Omental fat pad (tissue), 4 donors: ENCODE measurements around the gene CCNL2. TPM values are rescaled to one million over a fixed set of nuclear protein-coding genes. Genes with fewer than 3 reads are reported as not detected.

ENCODE experiments used
- ATAC-seq: fragments of 150-250 bp; one replicate; pipeline ENCODE4 v1.9.1; 2016; ENCODE audit warnings: mild to moderate bottlenecking, moderate library complexity; ENCODE audit not compliant: low FRiP score
- DNase-seq: peaks from one replicate; pipeline ENCODE4 v3.0.0-alpha.2; 2019; ENCODE audit warnings: low spot score
- CTCF ChIP-seq, 3 donors: fragments of 450-650 bp; IDR thresholded peaks; one replicate each; pipeline ENCODE4 v1.5.1; 2016 to 2017; ENCODE audit warnings: antibody characterized with exemption in 3 of 3, mild to moderate bottlenecking in 3 of 3, moderate library complexity in 2 of 3
- total RNA-seq, 4 donors: library from RNA; depleted of rRNA; stranded (reverse); fragments of >200 nt; gene quantifications; one replicate each; pipeline ENCODE4 v1.1.0, GENCODE V29; 2016

The CCNL2 gene
- total RNA-seq, 4 donors from 2014 or later = 142 to 273 (median 204) TPM

- TF ChIP-seq CTCF (IDR thresholded peaks at IDR 0.05) = no peak
- no peak for DNase-seq
- no peak for ATAC-seq
Measured at GRCh38 chr1:1340185-1340584, 59.0 kb downstream of the CCNL2 start.

GRCh38 chr1:1338278-1338677 is 60.9 kb downstream of the CCNL2 start:
- TF ChIP-seq CTCF (IDR thresholded peaks at IDR 0.05) = no peak
- ATAC-seq = no peak
- no peak for DNase-seq

GRCh38 chr1:1337793-1338147 is 61.4 kb downstream of the CCNL2 start:
- ATAC-seq = no peak
- TF ChIP-seq CTCF (IDR thresholded peaks at IDR 0.05) = no peak
- no peak for DNase-seq

- no peak for TF ChIP-seq CTCF (IDR thresholded peaks at IDR 0.05)
- ATAC-seq = no peak
- DNase-seq = no peak
Measured at GRCh38 chr1:1336931-1337792, 62.0 kb downstream of the CCNL2 start.

GRCh38 chr1:1336446-1336845 is 62.7 kb downstream of the CCNL2 start:
- DNase-seq (no peak), ATAC-seq (no peak)
- TF ChIP-seq CTCF (IDR thresholded peaks at IDR 0.05) = no peak

- no peak for DNase-seq
- TF ChIP-seq CTCF (IDR thresholded peaks at IDR 0.05) = no peak
- no peak for ATAC-seq
Measured at GRCh38 chr1:1335792-1336248, 63.3 kb downstream of the CCNL2 start.

Other genes with a start within 250 kb of the CCNL2 start
- 1 to 10 TPM in 1 of 4 donors, under 1 TPM in 2, not detected in 1; 0.48 to 1.0 (median 0.95) TPM for gene TTLL10, start 225.5 kb downstream of the CCNL2 start, total RNA-seq
- gene TNFRSF18, start 192.7 kb downstream of the CCNL2 start, total RNA-seq = 1 to 10 TPM in 2 of 4 donors, under 1 TPM in 1, not detected in 1; 0.44 to 2.8 (median 1.7) TPM
- 10 to 100 TPM in 1 of 4 donors, 1 to 10 TPM in 3; 2.4 to 10.7 (median 5.9) TPM for gene TNFRSF4, start 185.2 kb downstream of the CCNL2 start, total RNA-seq
- 100 to 1,000 TPM in 2 of 4 donors, 10 to 100 TPM in 2; 78.3 to 122 (median 98.8) TPM for gene SDF4, start 167.3 kb downstream of the CCNL2 start, total RNA-seq
- gene B3GALT6, start 167.1 kb downstream of the CCNL2 start, total RNA-seq = 10 to 100 TPM; 14.6 to 27.1 (median 22.1) TPM
- 1 to 10 TPM in 3 of 4 donors, not detected in 1; 1.0 to 5.2 (median 1.8) TPM for gene C1QTNF12, start 152.6 kb downstream of the CCNL2 start, total RNA-seq
- gene UBE2J2, start 125.5 kb downstream of the CCNL2 start, total RNA-seq = 10 to 100 TPM; 30.4 to 50.3 (median 42.9) TPM
- 1 to 10 TPM in 3 of 4 donors, under 1 TPM in 1; 0.96 to 4.9 (median 2.7) TPM for gene SCNN1D, start 118.9 kb downstream of the CCNL2 start, total RNA-seq
- 10 to 100 TPM; 19.2 to 41.8 (median 38.1) TPM for gene ACAP3, start 91.4 kb downstream of the CCNL2 start, total RNA-seq
- gene PUSL1, start 90.7 kb downstream of the CCNL2 start, total RNA-seq = 10 to 100 TPM; 15.7 to 26.0 (median 17.5) TPM
- gene INTS11, start 74.7 kb downstream of the CCNL2 start, total RNA-seq = 100 to 1,000 TPM in 1 of 4 donors, 10 to 100 TPM in 3; 71.9 to 103 (median 86.2) TPM
- gene CPTP, start 74.5 kb downstream of the CCNL2 start, total RNA-seq = 10 to 100 TPM in 2 of 4 donors, 1 to 10 TPM in 2; 8.5 to 18.6 (median 11.5) TPM
- under 1 TPM; 0.12 to 0.32 (median 0.16) TPM for gene TAS1R3, start 68.1 kb downstream of the CCNL2 start, total RNA-seq
- gene DVL1, start 49.9 kb downstream of the CCNL2 start, total RNA-seq = 10 to 100 TPM; 56.6 to 65.0 (median 61.8) TPM
- 100 to 1,000 TPM in 1 of 4 donors, 10 to 100 TPM in 3; 78.2 to 147 (median 83.3) TPM for gene MXRA8, start 40.8 kb downstream of the CCNL2 start, total RNA-seq
- gene AURKAIP1, start 24.1 kb downstream of the CCNL2 start, total RNA-seq = 100 to 1,000 TPM in 3 of 4 donors, 10 to 100 TPM in 1; 96.3 to 115 (median 105) TPM
- gene MRPL20, start 8.0 kb upstream of the CCNL2 start, total RNA-seq = 100 to 1,000 TPM; 106 to 170 (median 136) TPM
- 1 to 10 TPM; 2.6 to 7.3 (median 3.8) TPM for gene ANKRD65, start 21.9 kb upstream of the CCNL2 start, total RNA-seq
- 10 to 100 TPM in 3 of 4 donors, 1 to 10 TPM in 1; 6.8 to 21.1 (median 13.8) TPM for gene VWA1, start 36.4 kb upstream of the CCNL2 start, total RNA-seq
- gene ATAD3C, start 50.4 kb upstream of the CCNL2 start, total RNA-seq = 1 to 10 TPM in 2 of 4 donors, under 1 TPM in 1, not detected in 1; 0.69 to 3.5 (median 2.4) TPM
- gene ATAD3B, start 72.4 kb upstream of the CCNL2 start, total RNA-seq = 10 to 100 TPM; 11.0 to 91.6 (median 16.5) TPM
- 10 to 100 TPM; 17.3 to 38.5 (median 20.7) TPM for gene ATAD3A, start 112.8 kb upstream of the CCNL2 start, total RNA-seq
- 1 to 10 TPM; 2.6 to 3.5 (median 3.1) TPM for gene TMEM240, start 141.3 kb upstream of the CCNL2 start, total RNA-seq
- 100 to 1,000 TPM in 3 of 4 donors, 10 to 100 TPM in 1; 95.7 to 130 (median 107) TPM for gene SSU72, start 175.5 kb upstream of the CCNL2 start, total RNA-seq
- gene FNDC10, start 200.8 kb upstream of the CCNL2 start, total RNA-seq = 1 to 10 TPM in 3 of 4 donors, not detected in 1; 1.9 to 2.6 (median 2.2) TPM
- gene MIB2, start 216.2 kb upstream of the CCNL2 start, total RNA-seq = 10 to 100 TPM; 33.7 to 52.2 (median 40.2) TPM
- gene MMP23B, start 232.8 kb upstream of the CCNL2 start, total RNA-seq = 10 to 100 TPM in 3 of 4 donors, 1 to 10 TPM in 1; 9.8 to 61.7 (median 18.5) TPM